GM12874 (cell line): Measurements from ENCODE around the gene TWIST2.

Experiments
- CTCF ChIP-seq: IDR thresholded peaks from 2 replicates; pipeline ENCODE4 v1.5.1; 2011; ENCODE audit warnings: low read depth, mild to moderate bottlenecking, control low read depth, low read length, moderate library complexity; ENCODE audit not compliant: insufficient read depth

Gene TWIST2

DNA sequence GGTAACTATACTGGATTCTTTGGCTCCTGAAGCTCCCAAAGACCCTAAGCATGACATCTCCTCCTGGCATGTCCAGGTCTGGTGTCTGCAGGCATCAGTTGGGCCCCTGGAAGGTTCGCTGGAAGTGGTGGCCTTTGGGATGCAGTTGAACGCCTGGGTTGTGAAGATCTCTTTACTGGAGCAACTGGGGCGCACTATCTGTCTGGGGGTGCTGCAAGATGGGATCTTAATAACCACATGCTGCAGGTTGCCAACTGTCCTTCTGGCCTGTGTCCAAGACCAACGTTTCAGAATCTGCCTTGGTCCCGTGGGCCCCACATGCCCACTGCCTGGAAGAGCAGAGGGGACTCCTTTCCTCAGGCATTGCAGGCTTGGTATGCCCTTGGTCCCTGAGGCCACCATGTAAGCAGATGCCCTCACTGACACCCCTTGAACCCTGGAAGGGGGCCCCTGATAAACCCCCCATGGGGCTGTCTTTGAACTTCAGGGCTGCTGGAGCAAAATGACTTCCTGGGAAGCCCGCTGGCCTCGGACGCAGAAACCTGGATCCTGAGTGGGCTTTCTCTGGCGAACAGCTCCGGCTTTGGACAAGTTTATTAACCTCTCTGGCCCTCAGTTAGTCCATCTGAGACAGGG is 101.9 kb downstream of the TWIST2 start:
- no peak for TF ChIP-seq CTCF

GRCh38 chr2:238950551-238950950 is 102.7 kb downstream of the TWIST2 start:
- no peak for TF ChIP-seq CTCF

DNA sequence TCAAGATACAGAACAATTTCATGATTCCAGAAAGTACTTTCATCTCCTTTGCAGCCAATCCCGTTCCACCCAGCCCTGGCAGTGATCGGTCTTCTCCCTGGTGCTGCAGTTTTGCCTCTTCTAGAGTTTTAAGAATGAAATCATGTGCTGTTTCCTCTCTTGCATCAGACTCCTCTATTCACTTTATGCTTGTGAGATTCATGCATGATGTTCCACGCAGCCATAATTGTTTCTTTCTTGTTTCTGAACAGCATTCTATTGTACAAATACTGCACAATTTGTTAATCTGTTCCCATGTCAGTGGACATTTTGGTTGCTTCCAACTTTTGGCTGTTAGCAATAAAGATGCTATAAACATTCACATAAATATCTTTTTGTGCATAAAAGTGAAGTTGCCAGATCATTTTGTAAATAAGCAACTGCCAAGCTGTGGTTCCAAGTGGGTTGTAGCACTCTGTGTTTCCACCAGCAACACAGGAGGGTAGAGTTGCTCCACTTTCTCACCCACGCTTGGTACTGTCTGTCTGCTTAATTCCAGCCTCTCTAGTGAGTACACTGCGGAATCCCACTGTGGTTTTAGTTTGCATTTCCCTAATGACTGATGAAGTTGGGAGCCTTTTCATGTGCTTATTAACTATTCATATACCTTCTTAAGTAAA is 104.5 kb downstream of the TWIST2 start:
- TF ChIP-seq CTCF = no peak

- no peak for TF ChIP-seq CTCF
Measured at GRCh38 chr2:238954841-238955591, 107.1 kb downstream of the TWIST2 start.

- TF ChIP-seq CTCF = no peak
Measured at GRCh38 chr2:238955648-238956531, 108.0 kb downstream of the TWIST2 start.

DNA sequence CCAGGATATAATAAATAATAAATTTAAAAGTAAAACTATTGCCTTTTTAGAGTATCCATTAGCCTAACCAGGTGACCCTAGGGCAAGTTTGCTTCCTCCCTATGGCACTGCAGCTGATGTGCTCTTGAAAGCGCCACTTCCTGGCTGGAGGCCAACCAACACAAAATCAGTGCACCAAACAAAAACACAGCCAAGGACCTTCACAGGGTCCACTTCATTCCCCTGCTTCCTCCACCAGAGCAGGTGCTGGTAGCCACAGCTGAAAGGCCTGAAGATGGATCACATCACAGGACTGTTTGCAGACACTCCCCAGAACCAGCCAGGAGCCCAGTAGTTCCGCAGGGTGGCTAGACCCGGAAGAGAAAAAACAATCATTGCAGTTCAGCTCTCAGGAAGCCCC is 108.8 kb downstream of the TWIST2 start:
- no peak for TF ChIP-seq CTCF
